Heart left ventricle (tissue), 16 donors: ENCODE data around the gene PDE6A. TPM values are rescaled to one million over a fixed set of nuclear protein-coding genes. Genes with fewer than 3 reads are reported as not detected.

Experiments used
- ATAC-seq, 4 donors: fragments of 200-7000 bp; cut with Tn5 transposase; one replicate each; pipeline ENCODE4 v1.9.1; 2020 to 2022; ENCODE audit warnings: moderate library complexity in 4 of 4, mild to moderate bottlenecking in 3 of 4, moderate number of reproducible peaks in 1 of 4
- DNase-seq, 5 donors: peaks; one replicate each; pipeline ENCODE4 v3.0.0-alpha.2; 2020
- H3K27ac ChIP-seq, 12 donors: fragments of 200-600 bp; sonication (generic) in 4 of 12; one replicate each; pipeline versions ENCODE4 v1.5.0 to v1.8.0; 2016 to 2022; ENCODE audit warnings: mild to moderate bottlenecking in 2 of 12
- H3K27me3 ChIP-seq, 9 donors: fragments of 200-600 bp; sonication (generic) in 2 of 9; one replicate each; pipeline versions ENCODE4 v1.5.1 to v1.8.0; 2016 to 2022; ENCODE audit warnings: mild to moderate bottlenecking in 3 of 9
- H3K36me3 ChIP-seq, 9 donors: fragments of 200-600 bp; sonication (generic) in 2 of 9; one replicate each; pipeline versions ENCODE4 v1.5.0 to v1.8.0; 2018 to 2022; ENCODE audit warnings: mild to moderate bottlenecking in 2 of 9
- H3K4me1 ChIP-seq, 12 donors: fragments of 200-600 bp; sonication (generic) in 4 of 12; one replicate each; pipeline versions ENCODE4 v1.5.0 to v1.8.0; 2016 to 2022; ENCODE audit warnings: mild to moderate bottlenecking in 3 of 12
- H3K4me3 ChIP-seq, 12 donors: fragments of 200-600 bp; sonication (generic) in 4 of 12; one replicate each; pipeline versions ENCODE4 v1.5.0 to v1.8.0; 2017 to 2022; ENCODE audit warnings: mild to moderate bottlenecking in 9 of 12, moderate library complexity in 4 of 12
- H3K9me3 ChIP-seq, 12 donors: fragments of 200-600 bp; sonication (generic) in 4 of 12; one replicate each; pipeline versions ENCODE4 v1.5.0 to v1.8.0; 2016 to 2022; ENCODE audit warnings: mild to moderate bottlenecking in 1 of 12
- POLR2A ChIP-seq, 2 donors: fragments of 450-650 bp; IDR thresholded peaks; one replicate each; pipeline ENCODE4 v1.6.1; 2017; ENCODE audit warnings: antibody characterized with exemption in 2 of 2, mild to moderate bottlenecking in 2 of 2, moderate library complexity in 2 of 2
- WGBS, 4 donors: extraction: QIAGEN DNeasy Blood & Tissue Kit in 2 of 4; methylation state at CpG; one replicate each; pipeline versions ENCODE4 v1.1.5 to v1.1.7; 2013 to 2018; 5-methylcytosine and 5-hydroxymethylcytosine counted together
- intact Hi-C, 10 donors: fragments of 100-400 bp; cut with DNase I; formaldehyde crosslinking; loops; one replicate each; pipeline versions ENCODE4 v1.11.1 to v1.14.2; 2022
- polyA plus RNA-seq, 2 donors: library from polyadenylated mRNA; stranded (reverse); fragments of 200-250 nt; gene quantifications; one replicate each; pipeline ENCODE4 v1.2.3, GENCODE V29; 2013
- total RNA-seq, 9 donors: library from RNA; depleted of rRNA in 2 of 9; stranded (reverse); fragments of >200 nt in 2 of 9; fragmentation: NEBNext Ultra II Directional in 3 of 9; extraction: Animal tissue kit (Norgen Biotek cat#: 25700) in 3 of 9; gene quantifications; one replicate each; pipeline versions ENCODE4 v1.1.0 to v1.2.4, GENCODE V29; 2016 to 2023
- TF ChIP-seq, protein P1 (sequence below), 12 donors: fragments of 200-600 bp; sonication (generic) in 4 of 12; IDR thresholded peaks; one replicate each; pipeline versions ENCODE4 v1.5.0 to v1.8.0; 2018 to 2022; ENCODE audit warnings: antibody characterized with exemption in 12 of 12, mild to moderate bottlenecking in 5 of 12
- donor health status: ischemic (EF 13 %, LVEDD 7.1; RV severe dilation, severe dysfunction).
- donor health status: healthy with polysubstance abuse.
- donor health status: DM: no; HTN: yes; CAD: no.
- donor health status: DM: no; HTN: no; CAD: no.
- donor health status: ischemic (EF 25% LVEDD 6.9; RV normal size, moderate dysfunction).
- donor health status: ischemic (EF 25% LVEDD 5.7; RV mildly dilated, moderate dysfunction).
- donor health status: healthy.
- donor health status: DM: yes; HTN: yes; CAD: no.
- donor health status: ischemic (EF 35%, LVEDD 5.7; RV mildly dilated, moderate dysfunction).
- donor health status: nonischemic (EF 11% LVEDD 7.7; RV severe dilation, severe dysfunction).
- donor health status: DM: yes; HTN: yes; CAD: no.
- donor health status: PGD.
- donor health status: ischemic (EF 29% LVEDD 5.4; RV normal size, mild dysfunction).
- donor health status: nonischemic (EF 23%, LVEDD 6.1; RV moderate dilation, normal function).

PDE6A gene
- total and polyA plus RNA-seq, 11 donors, result 0.04 to 0.35 (median 0.11) TPM; not detected in 1

DNA sequence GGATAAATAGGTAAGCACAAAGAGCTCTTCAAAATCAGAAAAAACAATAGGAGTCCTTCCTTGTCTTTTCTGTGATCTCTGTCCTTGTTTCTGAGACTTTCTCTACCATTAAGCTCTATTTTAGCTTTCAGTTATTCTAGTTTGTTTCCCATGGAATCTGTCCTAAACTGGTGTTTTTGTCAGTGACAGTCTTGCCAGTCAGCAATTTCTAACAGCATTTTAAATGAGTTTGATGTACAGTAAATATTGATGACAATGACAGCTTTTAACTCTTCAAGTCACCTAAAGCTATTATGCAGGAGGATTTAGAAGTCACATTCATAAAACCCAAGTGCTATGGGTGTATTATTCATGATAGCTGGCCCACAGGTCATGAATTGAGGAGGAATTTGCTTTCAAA is 37.9 kb upstream of the PDE6A start:
- Histone ChIP-seq H3K36me3 (peaks cover 0 to 58% (median 46%) of the 10 kb centered on the region in 9 donors), H3K9me3 (no peaks in the 10 kb centered on the region), H3K27ac (no peak overlapping the region), H3K4me3 (no peak overlapping the region), H3K27me3 (no peaks in the 10 kb centered on the region), H3K4me1 (no peaks in the 10 kb centered on the region)
- DNase-seq, result no peak
- no peak for ATAC-seq
- intact Hi-C loops, result loop anchor here in 1 of 10 donors (5.0 kb wide), 1 partner anchor 130 kb away; no protein-coding TSS in a partner anchor
- TF ChIP-seq, protein P1, sequence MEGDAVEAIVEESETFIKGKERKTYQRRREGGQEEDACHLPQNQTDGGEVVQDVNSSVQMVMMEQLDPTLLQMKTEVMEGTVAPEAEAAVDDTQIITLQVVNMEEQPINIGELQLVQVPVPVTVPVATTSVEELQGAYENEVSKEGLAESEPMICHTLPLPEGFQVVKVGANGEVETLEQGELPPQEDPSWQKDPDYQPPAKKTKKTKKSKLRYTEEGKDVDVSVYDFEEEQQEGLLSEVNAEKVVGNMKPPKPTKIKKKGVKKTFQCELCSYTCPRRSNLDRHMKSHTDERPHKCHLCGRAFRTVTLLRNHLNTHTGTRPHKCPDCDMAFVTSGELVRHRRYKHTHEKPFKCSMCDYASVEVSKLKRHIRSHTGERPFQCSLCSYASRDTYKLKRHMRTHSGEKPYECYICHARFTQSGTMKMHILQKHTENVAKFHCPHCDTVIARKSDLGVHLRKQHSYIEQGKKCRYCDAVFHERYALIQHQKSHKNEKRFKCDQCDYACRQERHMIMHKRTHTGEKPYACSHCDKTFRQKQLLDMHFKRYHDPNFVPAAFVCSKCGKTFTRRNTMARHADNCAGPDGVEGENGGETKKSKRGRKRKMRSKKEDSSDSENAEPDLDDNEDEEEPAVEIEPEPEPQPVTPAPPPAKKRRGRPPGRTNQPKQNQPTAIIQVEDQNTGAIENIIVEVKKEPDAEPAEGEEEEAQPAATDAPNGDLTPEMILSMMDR (IDR thresholded peaks at IDR 0.05), result no peak
- no peak for TF ChIP-seq POLR2A (IDR thresholded peaks at IDR 0.05)

DNA sequence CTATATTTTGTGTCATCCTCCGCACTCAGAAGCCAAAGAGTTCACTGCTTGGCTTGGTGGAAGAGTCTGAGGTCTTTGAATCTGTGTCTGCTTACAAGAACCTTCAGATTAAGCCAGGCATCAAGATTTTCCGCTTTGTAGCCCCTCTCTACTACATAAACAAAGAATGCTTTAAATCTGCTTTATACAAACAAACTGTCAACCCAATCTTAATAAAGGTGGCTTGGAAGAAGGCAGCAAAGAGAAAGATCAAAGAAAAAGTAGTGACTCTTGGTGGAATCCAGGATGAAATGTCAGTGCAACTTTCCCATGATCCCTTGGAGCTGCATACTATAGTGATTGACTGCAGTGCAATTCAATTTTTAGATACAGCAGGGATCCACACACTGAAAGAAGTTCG is 36.6 kb upstream of the PDE6A start:
- intact Hi-C loops, result loop anchor here in 1 of 10 donors (5.0 kb wide), 1 partner anchor 129 kb away; no protein-coding TSS in a partner anchor
- DNase-seq, result no peak
- H3K27ac ChIP-seq, result no peak overlapping the region
- no peak for ATAC-seq
- no peaks in the 10 kb centered on the region for H3K9me3 ChIP-seq
- no peaks in the 10 kb centered on the region for H3K4me1 ChIP-seq
- H3K36me3 ChIP-seq, result peaks cover 0 to 60% (median 50%) of the 10 kb centered on the region in 9 donors
- WGBS, 4 donors, result 91 to 96% (median 95%) methylated on average over 3 of the region's 3 CpGs
- TF ChIP-seq, protein P1 (IDR thresholded peaks at IDR 0.05), result no peak
- no peak for TF ChIP-seq POLR2A (IDR thresholded peaks at IDR 0.05)
- no peaks in the 10 kb centered on the region for H3K27me3 ChIP-seq
- H3K4me3 ChIP-seq, result no peak overlapping the region

DNA sequence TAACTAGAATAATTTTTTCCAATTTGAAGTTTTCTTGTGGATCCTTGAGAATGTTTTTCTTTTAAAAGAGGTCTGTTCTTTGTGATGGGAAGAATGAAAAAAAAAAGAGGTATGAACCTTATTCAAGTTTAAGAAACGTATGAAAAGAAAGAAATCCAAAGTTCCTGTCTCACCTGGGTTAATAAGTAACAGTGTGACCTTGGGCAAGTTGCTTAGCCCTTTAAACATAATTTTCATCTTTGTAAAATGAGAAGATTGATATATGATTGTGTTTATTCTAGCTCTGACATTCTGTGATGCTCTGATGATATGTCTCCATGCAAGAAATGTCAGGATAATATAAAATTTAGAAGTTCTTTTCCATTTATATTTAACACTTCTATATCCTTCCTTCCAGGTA is 35.3 kb upstream of the PDE6A start:
- no peaks in the 10 kb centered on the region for H3K4me1 ChIP-seq
- 92 to 95% (median 94%) methylated on average over 1 of the region's 1 CpG for WGBS, 4 donors
- H3K9me3 ChIP-seq, result no peaks in the 10 kb centered on the region
- ATAC-seq (no peak), DNase-seq (no peak)
- intact Hi-C loops, result loop anchor here in 1 of 10 donors (5.0 kb wide), 1 partner anchor 128 kb away; no protein-coding TSS in a partner anchor
- no peaks in the 10 kb centered on the region for H3K27me3 ChIP-seq
- H3K36me3 ChIP-seq, result peaks cover 0 to 60% (median 50%) of the 10 kb centered on the region in 9 donors
- no peak overlapping the region for H3K4me3 ChIP-seq
- TF ChIP-seq POLR2A (IDR thresholded peaks at IDR 0.05), result no peak
- TF ChIP-seq, protein P1 (IDR thresholded peaks at IDR 0.05), result no peak
- no peak overlapping the region for H3K27ac ChIP-seq

DNA sequence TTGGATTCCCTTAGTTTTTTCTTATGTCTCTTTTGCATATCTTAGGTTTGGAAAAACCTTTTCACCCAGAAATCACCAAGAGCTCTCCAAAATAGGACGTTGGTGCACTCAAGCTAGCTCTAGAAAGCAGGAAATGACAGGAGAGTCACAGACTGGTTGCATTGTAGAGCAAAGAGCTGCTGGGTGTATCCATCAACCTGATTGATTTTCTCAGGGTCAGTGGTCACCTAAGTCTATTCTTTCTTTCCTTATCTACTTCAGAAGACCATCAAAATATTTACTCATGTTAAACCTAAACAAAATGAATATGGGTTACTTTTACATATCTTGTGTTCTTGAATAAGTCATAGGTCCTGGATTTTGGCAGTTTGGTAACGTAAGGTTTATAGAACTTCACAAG is 30.8 kb upstream of the PDE6A start:
- no peak for TF ChIP-seq POLR2A (IDR thresholded peaks at IDR 0.05)
- TF ChIP-seq, protein P1 (IDR thresholded peaks at IDR 0.05), result no peak

More for the DNA sequence above, 30.8 kb upstream of the PDE6A start:
- DNase-seq (no peak), ATAC-seq (no peak)
- peaks cover 0 to 31% (median 29%) of the 10 kb centered on the region in 9 donors for H3K36me3 ChIP-seq
- H3K9me3 ChIP-seq, result no peaks in the 10 kb centered on the region
- no peak overlapping the region for H3K27ac ChIP-seq
- intact Hi-C loops, result no loop called here
- no peak overlapping the region for H3K4me3 ChIP-seq
- H3K27me3 ChIP-seq, result no peaks in the 10 kb centered on the region
- H3K4me1 ChIP-seq, result no peaks in the 10 kb centered on the region
- 61 to 74% (median 69%) methylated on average over 2 of the region's 2 CpGs for WGBS, 4 donors
